ENCODE data around the gene PHF12.

- TF ChIP-seq CTCF (IDR thresholded peaks at IDR 0.05; ENCODE audit: low read depth, low read length, poor library complexity, severe bottlenecking) (no peak), EZH2phosphoT487 (IDR thresholded peaks at IDR 0.05; ENCODE audit: borderline replicate concordance, low read length) (no peak)
Measured at GRCh38 chr17:28873839-28874238, 77.5 kb downstream of the PHF12 start.
